ENCODE data around the gene ARHGEF28.

- TF ChIP-seq CTCF (IDR thresholded peaks at IDR 0.05 in 4 of 5, conservative IDR thresholded peaks at IDR 0.05 in 1 of 5) (no peak), POLR2A (IDR thresholded peaks at IDR 0.05) (no peak)
These were observed 154.5 kb downstream of the ARHGEF28 start for GRCh38 chr5:73780302-73781080.
